Body of pancreas (tissue), 4 donors: ENCODE measurements around the gene SLC9A7.

Source experiments
- POLR2A ChIP-seq, 3 donors: fragments of 450-650 bp; IDR thresholded peaks; one replicate each; pipeline ENCODE4 v1.6.1; 2016; ENCODE audit warnings: antibody characterized with exemption in 3 of 3, mild to moderate bottlenecking in 2 of 3
- TF ChIP-seq, protein P1 (sequence below), 7 experiments: fragments of 450-650 bp in 4 of 7; fragments of 200-600 bp in 3 of 7; sonication (generic) in 3 of 7; IDR thresholded peaks; one replicate each; pipeline ENCODE4 v1.5.1; 2016 to 2019; ENCODE audit warnings: antibody characterized with exemption in 7 of 7

DNA sequence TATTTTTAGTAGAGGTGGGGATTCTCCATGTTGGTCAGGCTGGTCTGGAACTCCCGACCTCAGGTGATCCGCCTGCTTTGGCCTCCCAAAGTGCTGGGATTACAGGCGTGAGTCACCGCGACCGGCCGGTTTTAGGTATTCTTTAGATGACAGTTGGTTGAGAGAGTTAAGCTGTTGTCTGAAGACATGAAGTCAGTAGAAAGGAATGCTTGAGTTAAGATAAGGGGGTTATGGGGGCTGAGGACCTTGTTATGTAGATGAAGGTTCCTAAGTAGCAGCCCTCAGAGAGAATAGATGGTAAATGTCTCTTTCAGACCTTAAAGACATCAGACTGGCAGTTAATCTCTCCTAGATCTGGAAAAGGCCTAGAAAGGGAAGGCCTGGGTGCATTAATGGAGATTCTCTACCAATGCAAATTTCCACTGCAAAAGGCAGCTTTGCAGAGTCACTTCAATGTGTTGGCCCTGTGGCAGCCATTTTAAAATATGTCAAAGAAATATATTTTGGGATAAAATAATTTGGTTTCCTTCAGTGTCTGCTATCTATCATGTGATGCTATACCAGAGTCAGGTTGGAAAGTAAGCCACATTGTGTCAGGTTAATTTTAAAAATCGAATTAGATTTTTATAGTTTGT lies 207.3 kb downstream of the SLC9A7 start:
- TF ChIP-seq, protein P1, sequence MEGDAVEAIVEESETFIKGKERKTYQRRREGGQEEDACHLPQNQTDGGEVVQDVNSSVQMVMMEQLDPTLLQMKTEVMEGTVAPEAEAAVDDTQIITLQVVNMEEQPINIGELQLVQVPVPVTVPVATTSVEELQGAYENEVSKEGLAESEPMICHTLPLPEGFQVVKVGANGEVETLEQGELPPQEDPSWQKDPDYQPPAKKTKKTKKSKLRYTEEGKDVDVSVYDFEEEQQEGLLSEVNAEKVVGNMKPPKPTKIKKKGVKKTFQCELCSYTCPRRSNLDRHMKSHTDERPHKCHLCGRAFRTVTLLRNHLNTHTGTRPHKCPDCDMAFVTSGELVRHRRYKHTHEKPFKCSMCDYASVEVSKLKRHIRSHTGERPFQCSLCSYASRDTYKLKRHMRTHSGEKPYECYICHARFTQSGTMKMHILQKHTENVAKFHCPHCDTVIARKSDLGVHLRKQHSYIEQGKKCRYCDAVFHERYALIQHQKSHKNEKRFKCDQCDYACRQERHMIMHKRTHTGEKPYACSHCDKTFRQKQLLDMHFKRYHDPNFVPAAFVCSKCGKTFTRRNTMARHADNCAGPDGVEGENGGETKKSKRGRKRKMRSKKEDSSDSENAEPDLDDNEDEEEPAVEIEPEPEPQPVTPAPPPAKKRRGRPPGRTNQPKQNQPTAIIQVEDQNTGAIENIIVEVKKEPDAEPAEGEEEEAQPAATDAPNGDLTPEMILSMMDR (IDR thresholded peaks at IDR 0.05) = no peak
- no peak for TF ChIP-seq POLR2A (IDR thresholded peaks at IDR 0.05)
